Kasumi-1 (cell line): ENCODE measurements around the gene WDR27.

Source experiments
- DNase-seq, 2 experiments: peaks; one replicate each; lab custom pipeline; 2025; lab: John Stamatoyannopoulos, UW

The WDR27 gene

GRCh38 chr6:169521825-169522224, 180.0 kb downstream of the WDR27 start:
- DNase-seq, result no peak

DNA sequence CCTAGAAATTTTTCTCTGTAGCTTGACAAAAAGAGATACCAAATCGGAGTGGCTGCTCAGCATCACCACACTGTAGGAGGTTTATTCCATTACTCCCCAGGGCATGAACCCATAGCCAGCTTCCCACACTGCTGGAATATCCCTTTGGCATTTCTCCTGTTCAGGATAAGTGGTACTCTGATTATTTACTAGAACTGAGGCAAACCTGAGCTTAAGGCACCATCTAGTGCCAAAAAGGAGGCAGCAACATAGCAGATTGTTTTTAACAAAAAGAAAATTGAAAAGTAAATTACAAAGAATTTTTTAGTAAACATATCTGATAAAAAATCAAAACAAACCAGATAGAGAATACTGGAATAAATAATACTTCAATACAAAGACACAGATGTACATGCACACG, 181.7 kb downstream of the WDR27 start:
- no peak for DNase-seq

DNA sequence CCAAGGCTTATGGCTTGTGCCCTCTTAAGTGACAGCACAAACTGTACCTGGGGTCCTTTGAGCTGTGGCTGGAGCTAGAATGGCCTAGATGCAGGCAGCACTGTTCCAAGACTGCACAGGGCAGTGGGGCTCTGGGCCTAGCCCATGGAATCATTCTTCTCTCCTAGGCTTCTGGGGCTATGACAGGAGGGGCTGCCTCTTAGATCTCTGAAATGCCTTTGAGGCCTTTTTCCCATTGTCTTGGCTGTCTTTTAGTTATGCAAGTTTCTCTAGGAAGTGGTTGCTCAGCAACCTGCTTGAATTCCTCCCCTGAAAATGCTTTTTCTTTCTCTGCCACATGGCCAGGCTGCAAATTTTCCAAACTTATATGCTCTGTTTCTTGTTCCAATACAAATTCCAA, 183.4 kb downstream of the WDR27 start:
- no peak for DNase-seq

GRCh38 chr6:169513478-169514193, 188.2 kb downstream of the WDR27 start:
- no peak for DNase-seq

GRCh38 chr6:169511785-169512184, 190.0 kb downstream of the WDR27 start:
- peak in 1 of 2 experiments; percentile 6 for DNase-seq

- no peak for DNase-seq
These were observed 191.0 kb downstream of the WDR27 start for GRCh38 chr6:169510871-169511270.

DNA sequence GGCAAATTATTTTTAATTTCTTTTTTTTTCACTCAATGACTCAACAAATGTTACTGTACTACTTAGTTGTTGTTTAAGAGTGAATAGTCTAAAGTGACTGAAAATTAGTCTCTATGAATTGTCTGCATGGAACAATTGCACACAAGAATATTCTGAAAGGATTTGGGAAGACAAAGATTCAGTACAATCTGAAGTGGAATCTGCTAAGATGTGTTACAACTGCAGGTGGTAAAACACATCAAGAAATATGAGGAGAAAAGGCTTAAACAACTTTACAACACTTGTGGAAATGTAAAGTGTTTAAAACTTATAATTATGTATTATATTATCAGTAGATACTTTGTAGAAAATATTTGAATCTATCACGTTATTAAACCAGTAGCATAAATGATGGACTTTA, 193.4 kb downstream of the WDR27 start:
- DNase-seq, result no peak

GRCh38 chr6:169503422-169504152, 198.2 kb downstream of the WDR27 start:
- DNase-seq, result no peak

- DNase-seq, result no peak
These were observed 199.4 kb downstream of the WDR27 start for GRCh38 chr6:169502445-169502844.

GRCh38 chr6:169501777-169502313, 200.0 kb downstream of the WDR27 start:
- no peak for DNase-seq

DNA sequence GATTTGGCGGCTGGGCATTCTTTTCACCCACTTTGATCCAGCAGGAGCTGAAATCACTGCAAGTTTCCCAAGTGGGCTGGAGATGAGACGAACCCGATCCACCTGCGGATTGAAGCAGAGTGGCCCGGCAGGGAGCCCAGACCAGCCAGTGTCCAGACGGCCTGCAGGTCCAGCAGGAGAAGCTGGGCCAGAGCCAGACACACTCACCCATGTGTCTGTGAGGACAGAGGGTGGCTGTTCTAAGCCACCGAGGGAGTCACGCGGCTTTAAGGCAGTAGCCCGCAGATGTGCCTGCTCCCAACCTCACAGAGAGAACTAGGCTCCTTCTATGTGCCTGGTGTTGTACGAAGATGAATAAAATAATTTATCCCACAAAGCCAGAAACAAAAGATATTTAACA, 200.7 kb downstream of the WDR27 start:
- DNase-seq, result no peak

DNA sequence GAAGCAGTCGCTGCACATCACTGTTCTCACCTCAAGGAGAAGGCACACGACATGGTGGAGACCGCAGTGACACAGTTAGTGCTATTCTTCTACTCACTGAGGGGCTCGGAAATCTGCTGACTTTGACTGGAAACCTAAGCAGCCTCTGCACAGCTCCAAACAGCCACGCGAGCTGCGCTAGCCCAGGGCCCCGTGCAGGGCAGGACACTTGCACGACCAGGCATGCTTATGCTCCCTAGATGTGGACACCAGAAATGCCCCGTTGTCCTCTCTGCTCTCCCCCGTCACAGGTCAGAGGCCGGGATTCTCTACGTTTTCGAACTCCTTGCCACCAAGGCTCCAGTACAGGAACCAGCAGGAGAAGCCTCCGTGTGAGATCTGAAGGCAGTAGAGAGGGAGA, 201.1 kb downstream of the WDR27 start:
- DNase-seq, result no peak

- no peak for DNase-seq
These were observed 202.0 kb downstream of the WDR27 start for GRCh38 chr6:169499848-169500247.

DNA sequence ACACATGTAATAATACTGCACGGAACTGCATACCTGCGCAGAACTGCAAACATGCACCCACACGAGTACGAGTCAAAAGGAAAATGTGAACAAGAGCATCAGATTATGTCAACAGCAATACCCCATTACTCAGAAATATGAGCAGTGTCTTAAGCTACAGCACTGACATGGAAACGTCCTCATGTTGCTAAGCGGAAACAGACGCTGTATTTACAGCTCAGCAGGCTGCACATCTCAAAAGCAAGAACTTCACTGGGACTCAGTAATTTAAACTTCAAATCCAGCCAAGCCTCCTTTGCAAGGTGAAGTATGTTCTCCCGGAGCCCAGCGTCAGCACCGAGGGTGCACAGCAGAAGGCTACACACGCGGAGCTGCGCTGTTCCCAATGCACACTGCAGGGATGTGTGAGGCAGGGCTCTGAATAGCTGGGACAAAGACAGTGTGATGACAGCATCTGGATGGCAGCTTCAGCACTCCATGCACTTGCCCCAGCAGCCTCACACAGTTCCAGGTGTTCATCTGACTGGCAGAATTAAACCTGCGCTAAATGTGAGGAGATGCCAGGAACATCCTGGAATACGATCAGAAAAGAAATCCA, 202.8 kb downstream of the WDR27 start:
- no peak for DNase-seq

DNA sequence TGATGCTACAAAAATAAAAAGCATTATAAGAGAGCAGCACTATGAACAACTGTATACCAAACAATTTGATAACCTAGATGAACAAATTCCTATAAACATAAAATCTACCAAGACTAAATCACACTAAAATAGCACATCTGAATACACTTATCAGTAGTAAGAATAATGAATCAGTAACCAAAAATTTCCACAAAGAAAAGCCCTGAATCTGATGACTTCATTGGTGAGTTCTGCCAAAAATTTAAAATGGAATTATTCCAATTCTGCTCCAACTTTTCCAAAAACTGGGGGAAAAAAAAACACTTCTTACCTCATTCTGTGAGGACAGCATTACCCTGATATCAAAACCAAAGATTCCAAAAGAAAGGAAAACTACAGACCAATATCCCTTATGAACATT, 206.2 kb downstream of the WDR27 start:
- no peak for DNase-seq

DNA sequence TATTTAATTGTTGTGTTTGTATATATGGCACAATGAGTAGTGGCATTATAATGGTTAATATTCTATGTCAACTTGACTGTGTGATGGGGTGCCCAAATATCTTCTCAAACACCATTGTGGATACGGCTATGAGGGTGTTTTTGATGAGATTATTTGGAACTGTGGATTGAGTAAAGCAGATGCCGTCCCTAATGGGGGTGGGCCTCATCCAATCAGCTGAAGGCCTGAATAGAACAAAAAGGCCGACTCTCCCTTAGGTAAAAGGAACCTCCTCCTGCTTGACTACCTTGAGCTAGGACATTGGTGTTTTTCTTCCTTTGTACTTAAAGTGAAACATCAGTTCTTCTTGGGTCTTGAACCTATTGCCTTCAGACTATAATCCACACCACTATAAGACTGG, 207.8 kb downstream of the WDR27 start:
- DNase-seq, result no peak

- no peak for DNase-seq
These were observed 210.3 kb downstream of the WDR27 start for GRCh38 chr6:169491482-169491881.

DNA sequence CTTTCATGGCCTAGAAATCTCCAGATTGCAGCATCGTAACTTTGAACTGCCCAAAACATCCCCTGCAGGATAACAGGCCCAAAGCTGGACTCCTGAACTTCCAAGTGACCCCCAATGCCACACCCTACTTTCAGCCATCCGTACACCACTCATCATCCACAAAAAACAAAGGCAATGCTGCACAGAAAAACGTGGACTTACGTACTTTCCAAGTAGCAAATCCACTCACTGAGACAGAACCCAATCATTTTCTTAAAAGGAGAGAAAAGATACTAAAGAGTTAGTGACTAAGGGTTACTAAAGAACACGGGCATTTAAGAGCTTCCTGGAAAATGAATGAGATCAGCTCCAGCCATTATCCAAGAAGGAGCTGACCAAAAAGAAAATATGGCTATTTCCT, 211.0 kb downstream of the WDR27 start:
- no peak for DNase-seq

DNA sequence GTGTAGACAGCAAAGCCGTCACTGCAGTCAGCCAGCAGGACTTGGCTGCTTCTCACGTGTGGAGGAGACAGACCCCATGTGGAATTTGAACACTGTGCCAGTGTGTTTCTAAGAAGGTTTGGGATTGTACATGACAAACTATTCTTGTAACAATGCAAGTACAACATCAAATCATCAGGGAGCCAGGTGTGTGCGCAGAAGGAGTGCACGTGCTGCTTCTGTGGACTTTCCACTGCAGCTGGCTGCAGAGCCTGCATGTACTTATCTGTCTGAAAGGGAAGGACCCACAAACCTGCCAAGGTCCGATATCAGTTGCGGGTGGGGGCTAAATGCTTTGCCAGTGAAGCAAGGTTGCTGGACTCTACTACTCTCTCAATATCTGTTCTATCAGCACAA, 211.6 kb downstream of the WDR27 start:
- DNase-seq, result no peak

- DNase-seq, result no peak
These were observed 212.1 kb downstream of the WDR27 start for GRCh38 chr6:169489563-169490245.

DNA sequence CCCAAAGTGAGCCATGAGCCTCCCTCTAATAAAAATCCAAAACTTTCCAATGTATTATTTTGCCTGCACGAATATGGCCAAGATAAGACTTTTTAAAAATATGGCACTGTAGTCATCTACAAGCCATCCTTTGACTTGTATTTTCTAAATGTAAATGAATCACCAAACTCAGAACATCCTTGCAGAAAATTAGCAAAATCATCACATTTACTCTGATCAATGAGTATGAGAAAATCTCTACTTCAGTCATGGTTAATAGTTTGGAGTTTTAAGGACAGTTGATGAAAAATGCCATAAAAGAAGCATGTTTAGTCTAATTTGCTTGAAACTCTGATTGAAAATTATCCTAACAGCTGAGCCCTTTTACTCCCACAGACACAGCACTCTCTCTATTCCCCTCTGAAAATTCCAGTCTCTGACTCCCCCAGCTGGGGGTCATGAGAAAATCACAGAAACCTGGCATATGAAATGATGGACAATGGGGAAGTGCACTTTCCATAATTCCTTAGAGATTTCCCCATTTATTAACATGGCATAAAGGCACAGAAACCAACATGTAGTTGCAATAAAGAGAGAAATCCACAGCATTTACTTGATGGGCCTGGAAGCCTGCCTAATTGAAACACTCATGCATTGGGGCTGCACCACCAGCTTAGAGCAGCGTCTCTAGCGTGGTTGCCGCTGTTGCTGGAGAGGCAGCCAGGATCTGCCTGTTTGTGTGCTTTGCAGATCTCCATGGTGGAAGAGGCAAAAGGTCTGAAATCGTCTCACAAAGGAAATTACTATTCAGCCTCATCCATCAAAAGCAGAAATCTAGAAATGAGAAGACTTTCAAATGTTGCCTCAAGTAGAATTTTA, 214.0 kb downstream of the WDR27 start:
- no peak for DNase-seq
